CD14-positive monocyte (primary cell): Measurements from ENCODE around the gene SLC37A3. TPM values are rescaled to one million over a fixed set of nuclear protein-coding genes. Genes with fewer than 3 reads are reported as not detected.
"Not testable (repeated sequence)": the region's sequence is repeated elsewhere in the genome, so short reads cannot be mapped to it uniquely, and the experiment has no call there.

Source experiments
- DNase-seq, 3 donors: peaks; one replicate each; pipeline ENCODE4 v3.0.0-alpha.2; 2011 to 2022
- H2AFZ ChIP-seq: 2 replicates; pipeline ENCODE4 v1.6.0; 2012; ENCODE audit warnings: mild to moderate bottlenecking, low read depth, low read length, inconsistent platforms; ENCODE audit not compliant: insufficient read depth, poor library complexity, severe bottlenecking
- H3K27ac ChIP-seq, 2 donors: 1 replicate in 1 of 2; 2 replicates in 1 of 2; pipeline ENCODE4 v1.5.1; 2012 to 2013; ENCODE audit warnings: low read length in 2 of 2, control low read depth in 1 of 2, inconsistent platforms in 1 of 2, low read depth in 1 of 2, mild to moderate bottlenecking in 1 of 2
- H3K27me3 ChIP-seq, 2 donors: one replicate each; pipeline versions ENCODE4 v1.6.0 to v1.6.1; 2011 to 2013; ENCODE audit warnings: low read length in 2 of 2; ENCODE audit not compliant: control insufficient read depth in 2 of 2, insufficient read depth in 2 of 2
- H3K36me3 ChIP-seq, 2 donors: replicated peaks in 1 of 2; 1 replicate in 1 of 2; 2 replicates in 1 of 2; pipeline versions ENCODE4 v1.5.1 to v1.6.1; 2012 to 2013; ENCODE audit warnings: low read length in 2 of 2, control low read depth in 1 of 2, inconsistent platforms in 1 of 2, mild to moderate bottlenecking in 1 of 2; ENCODE audit not compliant: insufficient read depth in 2 of 2, control insufficient read depth in 1 of 2
- H3K4me1 ChIP-seq, 2 donors: 1 replicate in 1 of 2; 2 replicates in 1 of 2; pipeline versions ENCODE4 v1.5.1 to v1.6.1; 2012 to 2013; ENCODE audit warnings: low read length in 2 of 2, control low read depth in 1 of 2, inconsistent platforms in 1 of 2, mild to moderate bottlenecking in 1 of 2, moderate library complexity in 1 of 2; ENCODE audit not compliant: insufficient read depth in 2 of 2, control insufficient read depth in 1 of 2
- H3K4me2 ChIP-seq: replicated peaks from 2 replicates; pipeline ENCODE3; 2012; ENCODE audit warnings: low read length, moderate library complexity, mild to moderate bottlenecking; ENCODE audit not compliant: poor library complexity, severe bottlenecking; ENCODE audit errors: extremely low read depth
- H3K4me3 ChIP-seq, 3 experiments: fragments of 200-600 bp in 1 of 3; sonication (generic) in 1 of 3; replicated peaks in 1 of 3; 1 replicate in 2 of 3; 2 replicates in 1 of 3; pipeline ENCODE4 v1.5.1; 2011 to 2013; ENCODE audit warnings: low read length in 3 of 3, mild to moderate bottlenecking in 3 of 3, control low read depth in 2 of 3, low read depth in 2 of 3, inconsistent platforms in 1 of 3, moderate library complexity in 1 of 3
- H3K79me2 ChIP-seq: 2 replicates; pipeline ENCODE4 v1.6.0; 2012; ENCODE audit warnings: mild to moderate bottlenecking, control low read depth, inconsistent platforms, low read length, moderate library complexity; ENCODE audit not compliant: insufficient read depth
- H3K9ac ChIP-seq: 2 replicates; pipeline ENCODE4 v1.6.0; 2017; ENCODE audit warnings: low read length, mild to moderate bottlenecking; ENCODE audit not compliant: insufficient read depth, poor library complexity, severe bottlenecking
- H3K9me3 ChIP-seq, 2 donors: replicated peaks in 1 of 2; 1 replicate in 1 of 2; 2 replicates in 1 of 2; pipeline versions ENCODE4 v1.5.1 to v1.6.1; 2012 to 2013; ENCODE audit warnings: low read length in 2 of 2, control low read depth in 1 of 2; ENCODE audit not compliant: control insufficient read depth in 1 of 2, insufficient read depth in 1 of 2
- H4K20me1 ChIP-seq: 2 replicates; pipeline ENCODE4 v1.6.0; 2012; ENCODE audit warnings: mild to moderate bottlenecking, low read length, control low read depth, moderate library complexity; ENCODE audit not compliant: insufficient read depth
- H3K27ac Mint-ChIP-seq, 7 donors: one replicate each; pipeline ENCODE4 v1.8.0; 2020; ENCODE audit warnings: mild to moderate bottlenecking in 7 of 7, mixed read lengths in 7 of 7, moderate library complexity in 6 of 7, inconsistent platforms in 2 of 7
- H3K27me3 Mint-ChIP-seq, 3 donors: one replicate each; pipeline ENCODE4 v1.8.0; 2021 to 2022; ENCODE audit warnings: low read depth in 3 of 3, mild to moderate bottlenecking in 3 of 3, mixed read lengths in 3 of 3, moderate library complexity in 3 of 3, inconsistent platforms in 1 of 3
- H3K36me3 Mint-ChIP-seq, 2 donors: one replicate each; pipeline ENCODE4 v1.8.0; 2020; ENCODE audit warnings: mixed read lengths in 2 of 2, inconsistent platforms in 1 of 2, mild to moderate bottlenecking in 1 of 2
- H3K4me1 Mint-ChIP-seq: one replicate; pipeline ENCODE4 v1.8.0; 2020; ENCODE audit warnings: mild to moderate bottlenecking, mixed read lengths
- H3K4me3 Mint-ChIP-seq, 2 donors: one replicate each; pipeline ENCODE4 v1.8.0; 2020; ENCODE audit warnings: mild to moderate bottlenecking in 2 of 2, mixed read lengths in 2 of 2, moderate library complexity in 1 of 2
- H3K9me3 Mint-ChIP-seq, 7 donors: one replicate each; pipeline ENCODE4 v1.8.0; 2020 to 2022; ENCODE audit warnings: mixed read lengths in 7 of 7, mild to moderate bottlenecking in 6 of 7, moderate library complexity in 6 of 7, inconsistent platforms in 2 of 7
- CTCF ChIP-seq: fragments of 200-600 bp; IDR thresholded peaks from one replicate; pipeline ENCODE4 v1.8.0; 2022; ENCODE audit warnings: antibody characterized with exemption, mild to moderate bottlenecking
- WGBS: methylation state at CpG from one replicate; pipeline ENCODE4 v1.1.5; 2013; ENCODE audit warnings: missing lambda C conversion rate; ENCODE audit not compliant: insufficient coverage; 5-methylcytosine and 5-hydroxymethylcytosine counted together
- intact Hi-C, 2 donors: fragments of 100-400 bp; cut with micrococcal nuclease; formaldehyde crosslinking; loops; one replicate each; pipeline versions ENCODE4 v1.15.0 to v1.15.1; 2023
- polyA plus RNA-seq, 3 donors: library from polyadenylated mRNA; depleted of rRNA in 1 of 3; unstranded in 2 of 3; stranded (reverse) in 1 of 3; fragments of 300-500 nt in 2 of 3; fragments of >200 nt in 1 of 3; fragmentation: Illumina TruSeq in 2 of 3; gene quantifications; 1 replicate in 2 of 3; 2 replicates in 1 of 3; pipeline ENCODE4 v1.2.3, GENCODE V29; 2012 to 2021

Gene SLC37A3
- polyA plus RNA-seq, 3 donors = 3.1 to 26.1 (median 5.2) TPM

GRCh38 chr7:140342727-140343514, 55.4 kb downstream of the SLC37A3 start:
- Mint-ChIP-seq H3K4me3 (peak overlapping the region; percentile 59 to 61), H3K27ac (peak overlapping the region; percentile 66 to 92 (median 85)), H3K27me3 (peaks cover 0 to 2% (median 0%) of the 10 kb centered on the region in 3 donors), H3K36me3 (peaks cover 67 to 92% of the 10 kb centered on the region in 2 donors), H3K9me3 (peaks cover 0 to 3% (median 0%) of the 10 kb centered on the region in 7 donors), H3K4me1 (peaks cover 13% of the 10 kb centered on the region)
- intact Hi-C loops = loop anchor here in 1 of 2 donors (10.0 kb wide), 2 partner anchors 738 to 908 kb away; no protein-coding TSS in a partner anchor
- no peaks in the 10 kb centered on the region for H4K20me1 ChIP-seq
- no peaks in the 10 kb centered on the region for H3K9me3 ChIP-seq
- peaks cover 6% of the 10 kb centered on the region in 2 donors for H3K4me1 ChIP-seq
- TF ChIP-seq CTCF = peak; percentile 88
- H3K79me2 ChIP-seq = no peaks in the 10 kb centered on the region
- no peak overlapping the region for H3K9ac ChIP-seq
- peak overlapping the region; percentile 48 for H2AFZ ChIP-seq
- whole genome bisulfite sequencing = 35% methylated on average over 6 of the region's 13 CpGs
- DNase-seq = peak; percentile 80 to 88 (median 88)
- peaks cover 16 to 51% of the 10 kb centered on the region in 2 donors for H3K36me3 ChIP-seq
- H3K27me3 ChIP-seq = no peaks in the 10 kb centered on the region
- H3K4me2 ChIP-seq = peak overlapping the region; percentile 25
- peak overlapping the region in 1 of 2 donors; percentile 69 for H3K27ac ChIP-seq
- H3K4me3 ChIP-seq = no peak overlapping the region

GRCh38 chr7:140338959-140339358, 59.4 kb downstream of the SLC37A3 start:
- H4K20me1 ChIP-seq, H2AFZ ChIP-seq, H3K27me3 ChIP-seq, H3K4me2 ChIP-seq, H3K4me3 ChIP-seq, H3K9ac ChIP-seq, H3K9me3 Mint-ChIP-seq, H3K4me1 ChIP-seq, H3K9me3 ChIP-seq, H3K79me2 ChIP-seq, H3K4me3 Mint-ChIP-seq, DNase-seq, H3K27me3 Mint-ChIP-seq, intact Hi-C loops, H3K27ac Mint-ChIP-seq, H3K27ac ChIP-seq: not testable (repeated sequence)
- Mint-ChIP-seq H3K4me1 (peaks cover 13% of the 10 kb centered on the region), H3K36me3 (peaks cover 66 to 92% of the 10 kb centered on the region in 2 donors)
- H3K36me3 ChIP-seq = peaks cover 30 to 47% of the 10 kb centered on the region in 2 donors
- WGBS = no CpG with 5 or more reads among the region's 1 CpG
